ENCODE data around the gene CDPF1. TPM values are rescaled to one million over a fixed set of nuclear protein-coding genes. Genes with fewer than 3 reads are reported as not detected.
A peak's percentile ranks its signal among the peaks of the same experiment; 100 is the strongest.

The CDPF1 gene
- total RNA-seq, result 10 to 100 TPM in 1 of 2 donors, 1 to 10 TPM in 1; 8.1 to 12.4 TPM

- Histone ChIP-seq H3K4me1 (ENCODE audit: control insufficient read depth in 1 of 2, low read depth in 2 of 2) (peaks cover 5 to 20% of the 10 kb centered on the region in 2 donors), H3K36me3 (no peaks in the 10 kb centered on the region), H3K4me3 (peak within 1 kb of the TSS; percentile 75), H3K9me3 (no peaks in the 10 kb centered on the region), H3K27ac (peak within 1 kb of the TSS; percentile 62 to 67), H3K27me3 (replicated peaks; ENCODE audit: insufficient read depth) (no peaks in the 10 kb centered on the region)
- DNase-seq (ENCODE audit: low spot score) (peak; percentile 30), ATAC-seq (ENCODE audit: insufficient number of reproducible peaks, low FRiP score, low read depth) (peak; percentile 47)
- TF ChIP-seq CTCF (IDR thresholded peaks at IDR 0.05), result no peak
Observed at GRCh38 chr22:46250035-46250782, at the start of gene CDPF1. Gene CDPF1 (minus strand): TSS chr22:46250293. CDS start chr22:46248284, 2,009 bp downstream.

GRCh38 chr22:46299101-46299500 lies 49.0 kb upstream of the CDPF1 start:
- Histone ChIP-seq H3K36me3 (no peaks in the 10 kb centered on the region), H3K27ac (no peak overlapping the region), H3K9me3 (no peaks in the 10 kb centered on the region), H3K4me1 (ENCODE audit: control insufficient read depth in 1 of 2, low read depth in 2 of 2) (peaks cover 10 to 20% of the 10 kb centered on the region in 2 donors), H3K4me3 (no peak overlapping the region), H3K27me3 (replicated peaks; ENCODE audit: insufficient read depth) (no peaks in the 10 kb centered on the region)
- no peak for ATAC-seq (ENCODE audit: insufficient number of reproducible peaks, low FRiP score, low read depth)
- no peak for TF ChIP-seq CTCF (IDR thresholded peaks at IDR 0.05)
- DNase-seq (ENCODE audit: low spot score), result no peak

- no peak for ATAC-seq (ENCODE audit: insufficient number of reproducible peaks, low FRiP score, low read depth)
- H3K4me1 ChIP-seq (ENCODE audit: control insufficient read depth in 1 of 2, low read depth in 2 of 2), result peaks cover 10 to 20% of the 10 kb centered on the region in 2 donors
- no peak overlapping the region for H3K27ac ChIP-seq
- peak overlapping the region; percentile 92 for H3K4me3 ChIP-seq
- no peak for DNase-seq (ENCODE audit: low spot score)
- no peaks in the 10 kb centered on the region for H3K9me3 ChIP-seq
- H3K36me3 ChIP-seq, result peaks cover 10% of the 10 kb centered on the region
- TF ChIP-seq CTCF (IDR thresholded peaks at IDR 0.05), result no peak
- H3K27me3 ChIP-seq (replicated peaks; ENCODE audit: insufficient read depth), result no peaks in the 10 kb centered on the region
Observed at GRCh38 chr22:46297151-46297812, 47.2 kb upstream of the CDPF1 start.

- DNase-seq (ENCODE audit: low spot score) (peak; percentile 89), ATAC-seq (ENCODE audit: insufficient number of reproducible peaks, low FRiP score, low read depth) (peak; percentile 92)
- H3K27me3 ChIP-seq (replicated peaks; ENCODE audit: insufficient read depth), result no peaks in the 10 kb centered on the region
- no peak for TF ChIP-seq CTCF (IDR thresholded peaks at IDR 0.05)
- peak within 1 kb of the TSS; percentile 92 for H3K4me3 ChIP-seq
- H3K27ac ChIP-seq, result peak within 1 kb of the TSS; percentile 97 to 99
- H3K4me1 ChIP-seq (ENCODE audit: control insufficient read depth in 1 of 2, low read depth in 2 of 2), result peaks cover 10 to 20% of the 10 kb centered on the region in 2 donors
- H3K36me3 ChIP-seq, result peaks cover 18% of the 10 kb centered on the region
- H3K9me3 ChIP-seq, result no peaks in the 10 kb centered on the region
Observed at GRCh38 chr22:46296257-46297150, 46.4 kb upstream of the CDPF1 start, which contains the start of gene GTSE1. Gene GTSE1 (plus strand): TSS chr22:46296870. CDS start chr22:46297401, 531 bp downstream.
